H4 (cell line): Measurements from ENCODE around the gene SPDEF. TPM values are rescaled to one million over a fixed set of nuclear protein-coding genes. Genes with fewer than 3 reads are reported as not detected.
A peak's percentile ranks its signal among the peaks of the same experiment; 100 is the strongest.

Source experiments
- DNase-seq: peaks from one replicate; pipeline ENCODE4 v3.0.0-alpha.2; 2015; ENCODE audit warnings: low spot score
- total RNA-seq: library from RNA; depleted of rRNA; stranded (reverse); fragments of >200 nt; shearing (Covaris generic); gene quantifications from 2 replicates; pipeline ENCODE4 v1.2.3, GENCODE V29; 2014

Gene SPDEF
- total RNA-seq, 1 experiment from 2014 or later: not detected

GRCh38 chr6:34527751-34528670 is 28.1 kb downstream of the SPDEF start:
- DNase-seq: no peak

- DNase-seq: peak; percentile 81
Measured at GRCh38 chr6:34526992-34527728, 29.0 kb downstream of the SPDEF start.

GRCh38 chr6:34526241-34526972 is 29.7 kb downstream of the SPDEF start:
- no peak for DNase-seq

DNA sequence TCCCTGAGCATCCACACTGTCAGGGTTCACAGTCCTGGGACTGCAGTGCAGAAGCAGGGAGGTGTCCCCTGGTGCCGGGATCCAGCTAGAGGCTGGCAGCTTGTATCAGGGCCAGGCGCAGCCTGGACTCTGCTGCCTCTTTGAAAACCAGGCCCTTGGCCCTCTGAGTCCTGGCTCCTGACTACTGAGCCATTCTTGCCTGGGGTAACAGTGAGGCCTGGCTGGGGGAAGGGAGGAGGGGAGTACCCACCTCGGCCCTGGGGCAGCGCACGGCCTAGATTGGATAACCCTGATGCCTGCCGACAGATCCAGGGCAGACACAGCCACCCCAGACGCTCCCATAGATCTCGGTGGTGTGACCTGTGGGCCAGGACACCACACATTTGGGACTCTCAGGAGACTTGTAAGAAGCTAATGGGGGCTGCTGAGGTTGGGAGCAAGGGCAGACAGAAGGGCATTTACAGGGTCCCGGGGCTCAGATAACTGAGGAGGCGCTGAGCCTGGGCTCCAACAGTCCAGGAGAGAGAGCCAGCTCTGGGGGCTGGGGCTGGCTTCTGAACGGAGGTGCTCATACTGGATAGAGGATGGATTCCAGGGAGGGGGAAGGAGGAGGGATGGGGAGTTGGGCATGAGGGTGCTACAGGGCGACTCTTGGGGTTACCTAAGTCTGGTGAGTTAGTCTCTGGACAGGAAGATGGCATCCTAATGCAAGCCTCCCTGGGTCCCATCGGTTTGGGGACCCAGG is 30.5 kb downstream of the SPDEF start:
- no peak for DNase-seq

DNA sequence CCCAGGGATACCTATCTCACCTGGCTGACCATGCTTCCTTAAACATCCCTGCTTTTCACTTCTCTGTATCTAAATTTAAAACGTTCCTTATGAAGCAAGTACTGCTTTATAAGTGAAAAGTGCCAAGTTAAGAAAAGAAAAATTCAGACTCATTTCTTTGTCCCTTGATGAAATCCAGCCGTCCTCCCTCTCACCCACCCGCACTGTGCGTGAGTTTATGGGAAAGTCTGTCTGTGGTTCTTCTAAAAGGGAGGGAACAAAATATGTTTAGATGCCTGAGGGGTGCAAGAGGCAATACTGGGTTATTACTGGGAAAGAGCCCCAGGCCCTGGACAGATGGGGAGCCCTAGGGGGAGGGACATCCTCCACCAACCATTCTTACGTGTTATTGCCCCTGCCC is 31.2 kb downstream of the SPDEF start:
- DNase-seq: no peak

- no peak for DNase-seq
Measured at GRCh38 chr6:34524499-34524898, 31.6 kb downstream of the SPDEF start.

- DNase-seq: no peak
Measured at GRCh38 chr6:34523441-34524206, 32.5 kb downstream of the SPDEF start.

DNA sequence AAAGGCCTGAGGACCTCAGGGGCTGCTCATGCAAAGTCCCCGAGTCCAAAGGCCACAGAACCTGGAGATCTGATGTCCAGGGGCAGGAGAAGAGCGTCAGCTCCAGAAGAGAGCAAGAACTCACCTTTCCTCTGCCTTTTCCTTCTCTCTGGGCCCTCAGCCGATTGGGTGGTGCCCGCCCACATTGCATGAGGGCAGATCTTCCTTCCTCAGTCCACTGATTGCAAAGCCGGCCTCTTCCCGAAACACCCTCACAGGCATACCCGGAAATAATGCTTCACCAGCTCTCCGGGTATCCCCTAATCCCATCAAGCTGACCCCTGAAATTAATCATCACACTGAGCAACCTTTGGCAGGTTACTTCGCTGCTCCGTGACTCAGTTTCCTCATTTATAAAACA is 33.4 kb downstream of the SPDEF start:
- no peak for DNase-seq

GRCh38 chr6:34521463-34522285 is 34.5 kb downstream of the SPDEF start:
- DNase-seq: no peak

- no peak for DNase-seq
Measured at GRCh38 chr6:34520645-34521462, 35.3 kb downstream of the SPDEF start.

DNA sequence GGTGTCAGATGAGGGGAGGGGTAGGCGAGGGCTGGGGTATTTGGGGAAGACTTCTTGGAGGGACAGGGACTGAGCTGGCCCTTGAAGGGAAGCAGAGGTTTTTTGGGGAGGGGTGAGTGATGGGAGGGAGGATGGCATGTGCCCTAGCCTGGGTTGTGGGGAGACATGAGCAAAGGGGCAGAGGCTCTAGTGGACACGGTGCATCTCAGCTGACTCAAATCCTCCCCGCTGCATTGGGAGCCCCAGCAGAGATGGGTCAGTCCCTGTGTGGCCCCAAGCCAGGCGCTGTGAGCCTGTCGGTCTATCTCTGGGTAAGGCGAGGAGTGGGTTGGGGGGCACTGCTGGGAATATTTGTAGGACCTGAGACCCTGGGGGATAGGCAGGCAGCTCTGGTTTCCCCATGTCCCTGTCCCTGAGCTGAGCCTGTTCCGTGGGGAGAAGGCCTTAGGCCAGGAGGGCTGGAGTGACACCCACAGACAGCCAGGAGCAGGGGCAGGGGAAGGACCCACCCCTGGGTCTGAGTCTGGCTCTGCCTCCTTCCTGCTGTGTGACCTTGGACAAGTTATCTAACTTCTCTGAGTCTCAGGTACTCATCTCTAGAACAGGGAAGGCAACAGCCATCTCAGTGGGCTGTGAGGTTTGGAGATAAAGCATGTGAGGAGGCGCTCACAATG is 36.0 kb downstream of the SPDEF start:
- no peak for DNase-seq

GRCh38 chr6:34518669-34519365 is 37.3 kb downstream of the SPDEF start:
- DNase-seq: no peak

- no peak for DNase-seq
Measured at GRCh38 chr6:34517966-34518365, 38.2 kb downstream of the SPDEF start.

GRCh38 chr6:34517461-34517881 is 38.7 kb downstream of the SPDEF start:
- no peak for DNase-seq

GRCh38 chr6:34516391-34517324 is 39.5 kb downstream of the SPDEF start:
- DNase-seq: no peak
